HCT116 (cell line): Measurements from ENCODE around the gene CNTN5.

Experiments
- CEBPB ChIP-seq: IDR thresholded peaks from 2 replicates; pipeline ENCODE4 v1.6.1; 2012; ENCODE audit warnings: low read depth
- CTCF ChIP-seq, 3 experiments: fragments of 200-600 bp in 1 of 3; sonication (generic) in 1 of 3; IDR thresholded peaks in 2 of 3; conservative IDR thresholded peaks in 1 of 3; 2 replicates each; pipeline ENCODE4 v1.5.1; 2012 to 2017; ENCODE audit warnings: low read depth in 2 of 3, low read length in 2 of 3, antibody characterized with exemption in 1 of 3, borderline replicate concordance in 1 of 3, control low read depth in 1 of 3, mild to moderate bottlenecking in 1 of 3, mixed read lengths in 1 of 3, mixed run types in 1 of 3, moderate library complexity in 1 of 3; ENCODE audit not compliant: insufficient read depth in 1 of 3
- ELF1 ChIP-seq: IDR thresholded peaks from 2 replicates; pipeline ENCODE4 v1.6.1; 2012; ENCODE audit warnings: low read depth, borderline replicate concordance
- EZH2 ChIP-seq: fragments of 200-600 bp; sonication (generic); IDR thresholded peaks from 2 replicates; pipeline ENCODE4 v1.6.1; 2017; ENCODE audit warnings: antibody characterized with exemption, mixed run types
- EZH2phosphoT487 ChIP-seq: fragments of 200-600 bp; IDR thresholded peaks from 2 replicates; pipeline ENCODE4 v1.6.1; 2018; ENCODE audit warnings: antibody characterized with exemption, borderline replicate concordance
- FOSL1 ChIP-seq: IDR thresholded peaks from 2 replicates; pipeline ENCODE4 v1.6.1; 2012; ENCODE audit warnings: low read depth
- POLR2A ChIP-seq: IDR thresholded peaks from 2 replicates; pipeline ENCODE4 v1.7.0; 2011; ENCODE audit warnings: borderline replicate concordance; ENCODE audit not compliant: insufficient read depth, insufficient read length; ENCODE audit errors: extremely low read depth
- POLR2AphosphoS5 ChIP-seq: IDR thresholded peaks from 2 replicates; pipeline ENCODE4 v1.6.1; 2011; ENCODE audit warnings: mild to moderate bottlenecking, low read depth, low read length, moderate library complexity
- RAD21 ChIP-seq: IDR thresholded peaks from 2 replicates; pipeline ENCODE4 v1.6.1; 2012; ENCODE audit warnings: low read depth, mild to moderate bottlenecking
- REST ChIP-seq: IDR thresholded peaks from 2 replicates; pipeline ENCODE4 v1.6.1; 2012; ENCODE audit warnings: low read depth
- SRF ChIP-seq: IDR thresholded peaks from 2 replicates; pipeline ENCODE4 v1.6.1; 2012; ENCODE audit warnings: low read depth
- YY1 ChIP-seq: IDR thresholded peaks from 2 replicates; pipeline ENCODE4 v1.6.1; 2011; ENCODE audit warnings: low read length, low read depth, moderate library complexity, mild to moderate bottlenecking; ENCODE audit not compliant: insufficient replicate concordance; ENCODE audit errors: extremely low read depth
- ZFX ChIP-seq: fragments of 450-650 bp; IDR thresholded peaks from 2 replicates; pipeline ENCODE4 v1.6.1; 2017

GRCh38 chr11:99117603-99118002, 96.9 kb downstream of the CNTN5 start:
- TF ChIP-seq SRF = no peak
- TF ChIP-seq CTCF (IDR thresholded peaks at IDR 0.05 in 2 of 3, conservative IDR thresholded peaks at IDR 0.05 in 1 of 3; ENCODE audit: borderline replicate concordance in 1 of 3, insufficient read depth in 1 of 3, low read depth in 2 of 3, low read length in 2 of 3) = no peak
- no peak for TF ChIP-seq POLR2A
- no peak for TF ChIP-seq FOSL1
- no peak for TF ChIP-seq POLR2AphosphoS5
- no peak for TF ChIP-seq REST
- no peak for TF ChIP-seq CEBPB
- TF ChIP-seq RAD21 = no peak
- no peak for TF ChIP-seq YY1
- TF ChIP-seq EZH2phosphoT487 = no peak
- no peak for TF ChIP-seq EZH2
- no peak for TF ChIP-seq ELF1
- no peak for TF ChIP-seq ZFX
